ENCODE data around the gene CCNYL1.

GRCh38 chr2:207733597-207734240, 22.3 kb downstream of the CCNYL1 start:
- TF ChIP-seq EZH2 (IDR thresholded peaks at IDR 0.05; ENCODE audit: borderline replicate concordance) (no peak), EZH2phosphoT487 (IDR thresholded peaks at IDR 0.05; ENCODE audit: low read depth, severe bottlenecking, unreplicated experiment) (no peak)
- TF ChIP-seq, protein P1, sequence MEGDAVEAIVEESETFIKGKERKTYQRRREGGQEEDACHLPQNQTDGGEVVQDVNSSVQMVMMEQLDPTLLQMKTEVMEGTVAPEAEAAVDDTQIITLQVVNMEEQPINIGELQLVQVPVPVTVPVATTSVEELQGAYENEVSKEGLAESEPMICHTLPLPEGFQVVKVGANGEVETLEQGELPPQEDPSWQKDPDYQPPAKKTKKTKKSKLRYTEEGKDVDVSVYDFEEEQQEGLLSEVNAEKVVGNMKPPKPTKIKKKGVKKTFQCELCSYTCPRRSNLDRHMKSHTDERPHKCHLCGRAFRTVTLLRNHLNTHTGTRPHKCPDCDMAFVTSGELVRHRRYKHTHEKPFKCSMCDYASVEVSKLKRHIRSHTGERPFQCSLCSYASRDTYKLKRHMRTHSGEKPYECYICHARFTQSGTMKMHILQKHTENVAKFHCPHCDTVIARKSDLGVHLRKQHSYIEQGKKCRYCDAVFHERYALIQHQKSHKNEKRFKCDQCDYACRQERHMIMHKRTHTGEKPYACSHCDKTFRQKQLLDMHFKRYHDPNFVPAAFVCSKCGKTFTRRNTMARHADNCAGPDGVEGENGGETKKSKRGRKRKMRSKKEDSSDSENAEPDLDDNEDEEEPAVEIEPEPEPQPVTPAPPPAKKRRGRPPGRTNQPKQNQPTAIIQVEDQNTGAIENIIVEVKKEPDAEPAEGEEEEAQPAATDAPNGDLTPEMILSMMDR (IDR thresholded peaks at IDR 0.05; ENCODE audit: poor library complexity): no peak
